ENCODE results near the gene NSUN2.

Gene NSUN2

GRCh38 chr5:6638236-6638635, 5.4 kb upstream of the NSUN2 start (continued):
- TF ChIP-seq ZBTB48 (tag by site-specific recombination; IDR thresholded peaks at IDR 0.05) (no peak), ZNF677 (tag by site-specific recombination; IDR thresholded peaks at IDR 0.05) (no peak), ZNF37A (tag by site-specific recombination; IDR thresholded peaks at IDR 0.05) (no peak)

GRCh38 chr5:6637590-6637989, 4.7 kb upstream of the NSUN2 start:
- Histone ChIP-seq H3K36me3 (ENCODE audit: control insufficient read depth in 2 of 2, insufficient read depth in 1 of 2, low read length in 2 of 2) (no peaks in the 10 kb centered on the region), H3K9me3 (ENCODE audit: control insufficient read depth, insufficient read depth, low read depth, low read length) (no peaks in the 10 kb centered on the region), H3K4me3 (ENCODE audit: low read depth, low read length) (no peak overlapping the region), H3K4me1 (ENCODE audit: control insufficient read depth, insufficient read depth, low read length) (no peaks in the 10 kb centered on the region; the same call in none of the 2 replicates), H3K27ac (ENCODE audit: extremely low read depth, low read depth, low read length) (no peak overlapping the region)
- TF ChIP-seq KLF1 (tag by site-specific recombination; IDR thresholded peaks at IDR 0.05) (no peak), ZNF239 (tag by site-specific recombination; IDR thresholded peaks at IDR 0.05) (no peak), HOXA7 (CRISPR knock-in tag; IDR thresholded peaks at IDR 0.05; ENCODE audit: borderline replicate concordance) (no peak), ZNF394 (tag by site-specific recombination; IDR thresholded peaks at IDR 0.05; ENCODE audit: borderline replicate concordance) (no peak), ZIC2 (tag by site-specific recombination; IDR thresholded peaks at IDR 0.05) (no peak), ZSCAN18 (tag by site-specific recombination; IDR thresholded peaks at IDR 0.05) (no peak), ZBTB44 (tag by site-specific recombination; IDR thresholded peaks at IDR 0.05) (no peak), ZNF664 (tag by site-specific recombination; IDR thresholded peaks at IDR 0.05) (no peak), ZNF114 (tag by site-specific recombination; IDR thresholded peaks at IDR 0.05) (no peak), MZF1 (tag by site-specific recombination; IDR thresholded peaks at IDR 0.05; ENCODE audit: borderline replicate concordance) (no peak)
- ChIA-PET CTCF (interaction anchor here (0.6 kb wide), 1 partner anchor 1183 kb away, joined by 3 read pairs; no protein-coding TSS in a partner anchor), POLR2A (no interaction called here)

DNA sequence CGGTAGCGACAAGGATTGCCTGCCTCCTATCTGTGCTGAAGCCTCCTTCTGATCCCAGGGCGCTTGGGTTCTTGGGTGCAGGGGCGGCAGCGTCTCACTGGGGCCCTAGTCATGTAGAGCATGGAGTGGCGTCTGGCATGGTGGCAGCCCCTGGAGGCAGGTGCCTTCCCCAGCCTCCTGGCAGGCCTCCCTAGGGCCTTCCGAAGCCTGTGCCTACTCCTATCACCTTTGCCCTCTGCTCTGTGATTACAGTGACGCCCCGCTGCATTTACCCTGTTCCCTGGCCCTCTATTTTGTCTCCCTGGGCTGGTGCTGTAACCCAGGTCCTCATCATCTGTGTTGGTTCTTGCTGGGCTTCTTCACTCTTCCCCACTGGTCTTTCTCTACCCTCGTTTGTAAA, 4.2 kb upstream of the NSUN2 start:
- POLR2A ChIA-PET, result no interaction called here

GRCh38 chr5:6636293-6636692, 3.4 kb upstream of the NSUN2 start:
- Histone ChIP-seq H3K4me3 (ENCODE audit: low read depth, low read length) (no peak overlapping the region), H3K27ac (ENCODE audit: extremely low read depth, low read depth, low read length) (no peak overlapping the region), H3K4me1 (ENCODE audit: control insufficient read depth, insufficient read depth, low read length) (peaks cover 7% of the 10 kb centered on the region), H3K9me3 (ENCODE audit: control insufficient read depth, insufficient read depth, low read depth, low read length) (no peaks in the 10 kb centered on the region), H3K36me3 (ENCODE audit: control insufficient read depth in 2 of 2, insufficient read depth in 1 of 2, low read length in 2 of 2) (peaks cover 0 to 5% of the 10 kb centered on the region in 2 experiments; a peak in 2 of 3 replicates)
- ChIA-PET CTCF (interaction anchor here (0.6 kb wide), 2 partner anchors 59 to 66 kb away, joined by 3 read pairs; no protein-coding TSS in a partner anchor), POLR2A (no interaction called here)
- no peak for TF ChIP-seq GFI1B (tag by site-specific recombination; IDR thresholded peaks at IDR 0.05)
- TF ChIP-seq TCF7L2 (IDR thresholded peaks at IDR 0.05; ENCODE audit: borderline replicate concordance, low read depth, low read length), result no peak
- TF ChIP-seq ZNF558 (tag by site-specific recombination; IDR thresholded peaks at IDR 0.05), result no peak
- no peak for TF ChIP-seq ZNF37A (tag by site-specific recombination; IDR thresholded peaks at IDR 0.05)
- TF ChIP-seq ZNF404 (tag by site-specific recombination; IDR thresholded peaks at IDR 0.05), result no peak
- TF ChIP-seq ZBTB7A (tag by site-specific recombination; IDR thresholded peaks at IDR 0.05; ENCODE audit: low read depth), result no peak
- no peak for TF ChIP-seq OVOL3 (tag by site-specific recombination; IDR thresholded peaks at IDR 0.05)
- no peak for TF ChIP-seq AEBP2 (tag by site-specific recombination; IDR thresholded peaks at IDR 0.05; ENCODE audit: borderline replicate concordance)

More for the DNA sequence above, 4.2 kb upstream of the NSUN2 start:
- TF ChIP-seq ZSCAN18 (tag by site-specific recombination; IDR thresholded peaks at IDR 0.05) (no peak), ZNF473 (tag by site-specific recombination; IDR thresholded peaks at IDR 0.05) (no peak), ZXDB (tag by site-specific recombination; IDR thresholded peaks at IDR 0.05) (no peak)
- Histone ChIP-seq H3K4me1 (ENCODE audit: control insufficient read depth, insufficient read depth, low read length) (peaks cover 1% of the 10 kb centered on the region), H3K27ac (ENCODE audit: extremely low read depth, low read depth, low read length) (no peak overlapping the region), H3K36me3 (ENCODE audit: control insufficient read depth in 2 of 2, insufficient read depth in 1 of 2, low read length in 2 of 2) (no peaks in the 10 kb centered on the region), H3K9me3 (ENCODE audit: control insufficient read depth, insufficient read depth, low read depth, low read length) (no peaks in the 10 kb centered on the region), H3K4me3 (ENCODE audit: low read depth, low read length) (no peak overlapping the region)
- CTCF ChIA-PET, result no interaction called here
